Measurements from ENCODE around the gene ATP1A4.
"Not testable (repeated sequence)": the region's sequence is repeated elsewhere in the genome, so short reads cannot be mapped to it uniquely, and the experiment has no call there.

ATP1A4 gene

GRCh38 chr1:160151303-160151702 lies at the start of gene ATP1A4:
Gene ATP1A4, plus strand, starts transcription at chr1:160151603. Its CDS starts 438 bp downstream, at chr1:160152041.
- no peak for DNase-seq (ENCODE audit: low spot score)

GRCh38 chr1:160101717-160102522 lies 49.5 kb upstream of the ATP1A4 start:
- no peak for DNase-seq (ENCODE audit: low spot score)

- no peak for DNase-seq (ENCODE audit: low spot score)
These were observed 47.6 kb upstream of the ATP1A4 start for GRCh38 chr1:160103658-160104408.

GRCh38 chr1:160104486-160104885 lies 46.9 kb upstream of the ATP1A4 start:
- no peak for DNase-seq (ENCODE audit: low spot score)

GRCh38 chr1:160105155-160105554 lies 46.2 kb upstream of the ATP1A4 start:
- DNase-seq (ENCODE audit: low spot score), result no peak

- DNase-seq (ENCODE audit: low spot score), result no peak
These were observed 43.9 kb upstream of the ATP1A4 start for GRCh38 chr1:160107512-160107911.

- no peak for DNase-seq (ENCODE audit: low spot score)
These were observed 42.3 kb upstream of the ATP1A4 start for GRCh38 chr1:160108888-160109662.

GRCh38 chr1:160109686-160110085 lies 41.7 kb upstream of the ATP1A4 start:
- no peak for DNase-seq (ENCODE audit: low spot score)

GRCh38 chr1:160111462-160111861 lies 39.9 kb upstream of the ATP1A4 start:
- not testable (repeated sequence) for DNase-seq (ENCODE audit: low spot score)

GRCh38 chr1:160112357-160112756 lies 39.0 kb upstream of the ATP1A4 start:
- DNase-seq (ENCODE audit: low spot score), result no peak

GRCh38 chr1:160113407-160113806 lies 38.0 kb upstream of the ATP1A4 start:
- DNase-seq (ENCODE audit: low spot score), result no peak

- no peak for DNase-seq (ENCODE audit: low spot score)
These were observed 37.3 kb upstream of the ATP1A4 start for GRCh38 chr1:160114085-160114484.

GRCh38 chr1:160115545-160116282 lies 35.7 kb upstream of the ATP1A4 start, which contains the start of gene ATP1A2:
Gene ATP1A2, plus strand, starts transcription at chr1:160115759. Its CDS starts 103 bp downstream, at chr1:160115862.
- DNase-seq (ENCODE audit: low spot score), result no peak

- no peak for DNase-seq (ENCODE audit: low spot score)
These were observed 34.9 kb upstream of the ATP1A4 start for GRCh38 chr1:160116283-160117147.

GRCh38 chr1:160117300-160117699 lies 34.1 kb upstream of the ATP1A4 start:
- no peak for DNase-seq (ENCODE audit: low spot score)

GRCh38 chr1:160117709-160118183 lies 33.7 kb upstream of the ATP1A4 start:
- DNase-seq (ENCODE audit: low spot score), result no peak

GRCh38 chr1:160118928-160119327 lies 32.5 kb upstream of the ATP1A4 start:
- no peak for DNase-seq (ENCODE audit: low spot score)

- no peak for DNase-seq (ENCODE audit: low spot score)
These were observed 30.6 kb upstream of the ATP1A4 start for GRCh38 chr1:160120797-160121196.

- no peak for DNase-seq (ENCODE audit: low spot score)
These were observed 30.0 kb upstream of the ATP1A4 start for GRCh38 chr1:160121388-160121787.

- no peak for DNase-seq (ENCODE audit: low spot score)
These were observed 28.4 kb upstream of the ATP1A4 start for GRCh38 chr1:160122978-160123495.

Measured in LoVo (cell line).